Smooth muscle cell of the brain vasculature (primary cell): ENCODE data around the gene C21orf58.

ENCODE experiments used
- DNase-seq: peaks from one replicate; pipeline ENCODE4 v3.0.0-alpha.2; 2012; ENCODE audit warnings: low read depth, low spot score

C21orf58 gene

GRCh38 chr21:46354046-46354445, 30.4 kb upstream of the C21orf58 start:
- no peak for DNase-seq

- DNase-seq: no peak
These were observed 29.2 kb upstream of the C21orf58 start for GRCh38 chr21:46352913-46353312.

- DNase-seq: no peak
These were observed 28.5 kb upstream of the C21orf58 start for GRCh38 chr21:46352164-46352515.

GRCh38 chr21:46351476-46352163, 27.9 kb upstream of the C21orf58 start:
- no peak for DNase-seq

GRCh38 chr21:46350981-46351380, 27.3 kb upstream of the C21orf58 start:
- DNase-seq: no peak

- DNase-seq: no peak
These were observed 26.9 kb upstream of the C21orf58 start for GRCh38 chr21:46350571-46350970.

GRCh38 chr21:46349134-46349760, 25.6 kb upstream of the C21orf58 start:
- DNase-seq: no peak

- no peak for DNase-seq
These were observed 24.2 kb upstream of the C21orf58 start for GRCh38 chr21:46347791-46348381.

- no peak for DNase-seq
These were observed 23.5 kb upstream of the C21orf58 start for GRCh38 chr21:46347203-46347550.

- DNase-seq: no peak
These were observed 22.9 kb upstream of the C21orf58 start for GRCh38 chr21:46346296-46347202.

- no peak for DNase-seq
These were observed 22.2 kb upstream of the C21orf58 start for GRCh38 chr21:46345861-46346260.

- no peak for DNase-seq
These were observed 20.7 kb upstream of the C21orf58 start for GRCh38 chr21:46344219-46344915.

- no peak for DNase-seq
These were observed 17.3 kb upstream of the C21orf58 start for GRCh38 chr21:46340998-46341397.

GRCh38 chr21:46336603-46337002, 12.9 kb upstream of the C21orf58 start:
- no peak for DNase-seq

GRCh38 chr21:46334351-46335140, 10.9 kb upstream of the C21orf58 start:
- no peak for DNase-seq

GRCh38 chr21:46329796-46330195, 6.1 kb upstream of the C21orf58 start:
- DNase-seq: no peak

GRCh38 chr21:46328151-46328550, 4.5 kb upstream of the C21orf58 start:
- no peak for DNase-seq

- DNase-seq: no peak
These were observed 4.0 kb upstream of the C21orf58 start for GRCh38 chr21:46327711-46328110.

GRCh38 chr21:46326110-46326703, 2.5 kb upstream of the C21orf58 start:
- DNase-seq: no peak
